Measurements from ENCODE around the gene MAPK9.

Gene MAPK9

DNA sequence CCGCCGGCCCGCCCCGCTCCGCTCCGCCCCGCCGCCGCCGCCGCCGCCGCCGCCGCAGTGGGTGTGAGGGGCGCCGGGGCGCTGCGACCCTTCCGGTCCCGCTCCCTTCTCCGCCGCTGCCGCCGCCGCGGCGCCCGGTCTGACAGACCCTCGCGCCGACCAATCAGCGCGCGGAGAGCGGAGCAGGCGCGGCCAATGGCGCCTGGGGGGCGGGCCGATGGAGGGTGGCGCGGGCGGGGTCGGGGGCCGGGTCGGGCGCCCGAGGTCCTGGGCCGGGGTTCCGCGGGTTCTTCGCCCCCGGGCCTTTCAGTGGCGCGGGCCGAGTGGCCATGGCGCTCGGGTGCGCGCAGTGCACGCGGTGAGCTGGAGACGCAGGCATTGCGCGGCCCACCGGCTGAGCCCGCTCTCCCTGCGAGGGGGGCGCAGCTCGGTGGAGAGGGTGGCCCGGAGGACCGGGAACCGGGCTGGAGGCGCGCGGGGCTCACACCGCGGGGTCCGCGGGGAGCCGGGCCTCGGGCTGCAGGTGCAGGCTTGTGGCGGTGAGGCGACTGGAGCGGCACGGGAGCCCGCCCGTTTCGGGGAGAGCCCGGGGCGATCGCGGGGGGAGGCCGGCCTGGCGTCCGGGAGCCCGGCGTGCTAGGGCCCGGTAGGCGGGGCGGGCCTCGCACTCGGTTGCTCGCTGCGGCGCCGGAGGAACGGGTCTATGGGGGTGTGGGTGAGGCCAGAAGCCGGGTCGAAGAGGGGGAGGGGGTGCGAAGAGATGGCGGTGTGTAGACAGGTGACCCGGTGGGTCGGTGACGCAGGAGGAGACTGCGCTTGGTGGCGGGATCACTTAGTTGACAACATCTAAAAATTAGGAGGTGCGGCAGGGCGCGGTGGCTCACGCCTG, at the start of gene MAPK9:
Gene MAPK9 (minus strand): TSS at position 141 of the 889 bp plus-strand sequence. CDS start 11,522 bp downstream, outside the sequence.
- DNase-seq (ENCODE audit: low read depth) = no peak

DNA sequence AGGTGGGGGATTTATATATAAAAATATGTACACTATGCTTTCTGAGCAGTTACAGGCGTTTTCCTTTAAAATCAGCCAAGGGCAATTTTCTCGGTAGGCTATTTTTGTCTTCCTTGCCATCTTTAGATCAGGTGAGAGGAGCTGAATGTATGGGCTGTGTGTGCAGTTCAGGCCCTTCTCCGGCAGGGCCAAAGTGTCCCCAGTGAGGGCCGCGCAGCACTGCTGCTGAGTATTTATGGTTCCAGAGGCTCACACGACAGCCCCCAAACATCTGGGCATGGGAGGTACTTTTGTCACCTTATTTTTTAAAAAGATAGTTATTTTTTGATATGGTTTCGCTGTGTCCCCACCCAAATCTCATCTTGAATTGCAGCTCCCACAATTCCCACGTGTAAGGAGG, 49.7 kb upstream of the MAPK9 start:
- no peak for DNase-seq (ENCODE audit: low read depth)

DNA sequence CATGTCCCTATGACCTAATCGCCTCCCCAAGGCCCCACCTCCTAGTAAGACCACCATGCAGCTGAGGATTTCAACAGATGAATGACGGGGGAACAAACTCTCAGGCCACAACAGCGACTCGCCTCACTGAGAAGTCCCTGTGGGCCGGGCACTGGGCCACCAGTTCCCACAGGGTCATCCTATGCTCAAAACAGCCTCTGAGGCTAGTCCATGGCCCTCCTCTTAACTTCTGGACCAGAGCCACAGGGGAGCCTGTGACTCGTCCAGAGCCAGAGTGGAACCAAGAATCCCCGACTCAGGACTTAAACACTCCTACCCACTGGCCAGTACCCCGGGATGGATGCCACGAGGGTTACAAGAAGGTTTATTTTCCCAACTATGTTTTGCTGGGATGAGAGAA, 49.0 kb upstream of the MAPK9 start:
- DNase-seq (ENCODE audit: low read depth) = no peak

DNA sequence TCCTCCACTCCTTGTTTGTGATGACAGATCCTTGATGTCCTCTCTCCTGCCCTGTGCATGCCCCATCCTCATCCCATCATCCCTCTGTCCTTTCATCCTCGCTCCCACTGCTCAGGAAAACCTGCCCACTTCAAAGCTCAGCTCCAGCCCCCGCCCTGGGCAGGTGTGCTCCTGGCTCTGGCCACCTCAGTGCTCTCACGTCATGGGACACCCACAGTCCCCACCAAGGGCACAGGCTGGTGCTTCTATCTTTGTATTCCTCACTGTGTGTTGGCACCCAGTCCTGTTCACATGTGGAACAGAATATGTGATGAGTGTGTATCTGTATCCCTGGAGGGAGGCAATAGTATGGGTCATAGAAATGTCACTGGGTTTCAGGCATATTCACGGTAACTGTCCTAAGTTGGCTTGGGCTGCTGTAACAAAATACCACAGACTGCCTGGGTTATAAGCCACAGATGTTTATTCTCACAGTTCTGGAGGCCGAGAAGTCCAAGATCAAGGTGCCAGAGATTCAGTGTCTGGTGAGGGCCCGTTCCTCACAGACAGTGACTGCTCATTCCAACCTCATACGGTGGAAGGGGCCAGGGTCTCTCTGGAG, 47.8 kb upstream of the MAPK9 start:
- DNase-seq (ENCODE audit: low read depth) = no peak

DNA sequence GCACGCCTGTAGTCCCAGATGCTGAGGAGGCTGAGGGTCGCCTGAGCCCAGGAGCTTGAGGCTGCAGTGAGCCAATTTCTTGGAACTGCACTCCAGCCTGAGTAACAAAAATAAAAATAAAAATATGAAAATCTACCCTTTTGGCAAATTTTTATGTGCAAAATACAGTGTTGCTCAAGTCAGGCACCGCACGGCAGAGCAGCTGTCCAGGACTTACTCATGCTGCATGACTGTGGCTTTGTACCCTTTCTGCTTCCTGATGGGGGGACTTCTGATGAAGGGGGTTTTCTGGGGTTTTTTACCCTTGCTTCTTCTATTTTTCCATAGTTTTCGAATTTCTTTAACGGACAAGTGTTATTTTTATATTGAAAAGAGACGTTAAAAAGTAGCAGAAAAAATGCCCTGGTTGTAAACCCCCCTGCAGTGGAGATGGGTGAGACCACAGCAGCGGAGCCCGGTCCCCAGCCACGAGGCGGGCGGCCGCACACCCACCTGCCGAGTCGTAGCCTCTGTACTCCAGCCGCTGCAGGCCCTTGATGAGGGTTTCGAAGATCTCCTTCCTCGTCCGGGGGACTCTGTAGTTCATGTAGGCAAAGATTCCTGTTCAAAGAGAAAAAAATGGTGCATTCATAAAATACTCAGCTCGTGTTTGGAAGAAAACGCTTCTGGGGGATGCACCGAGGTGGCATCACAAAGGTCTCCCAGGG, 46.3 kb upstream of the MAPK9 start:
- DNase-seq (ENCODE audit: low read depth) = no peak

DNA sequence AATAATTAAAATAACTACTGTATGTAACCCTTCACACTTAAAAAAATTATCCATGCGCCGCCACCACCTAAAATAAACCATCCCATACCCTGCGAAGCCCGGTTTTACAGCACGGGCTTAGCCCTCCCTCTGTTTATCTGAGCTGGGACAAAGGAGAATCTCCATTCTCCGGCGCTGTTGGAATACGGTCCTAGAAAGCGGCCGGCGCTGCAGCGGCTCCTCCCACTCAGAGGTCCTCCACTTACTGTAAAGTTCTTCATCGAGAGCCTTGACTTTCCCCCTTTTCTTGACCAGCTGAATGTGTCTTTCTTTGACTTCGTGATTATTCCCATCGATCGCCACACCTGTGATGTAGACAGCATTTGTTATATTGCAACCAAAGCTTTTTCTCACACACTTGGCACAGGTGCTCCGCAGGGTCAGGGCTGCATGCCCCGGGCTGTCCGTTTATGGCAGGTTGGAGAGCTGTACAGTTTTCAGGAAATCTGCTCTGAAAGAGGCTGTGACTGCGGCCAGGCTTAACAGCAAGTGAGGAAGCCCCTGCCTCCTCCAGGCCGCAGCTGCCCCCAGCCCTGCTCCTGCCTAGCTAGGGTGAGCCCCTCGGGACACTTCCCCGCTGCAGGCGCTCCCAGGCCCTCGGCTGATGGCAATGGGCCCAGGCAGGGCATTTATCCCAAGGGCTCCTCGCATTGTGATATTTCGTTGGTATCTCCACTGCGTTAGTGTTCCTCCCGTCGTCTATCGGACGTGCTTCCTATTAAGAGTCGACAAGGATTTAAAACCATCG, 44.5 kb upstream of the MAPK9 start:
- DNase-seq (ENCODE audit: low read depth) = no peak

DNA sequence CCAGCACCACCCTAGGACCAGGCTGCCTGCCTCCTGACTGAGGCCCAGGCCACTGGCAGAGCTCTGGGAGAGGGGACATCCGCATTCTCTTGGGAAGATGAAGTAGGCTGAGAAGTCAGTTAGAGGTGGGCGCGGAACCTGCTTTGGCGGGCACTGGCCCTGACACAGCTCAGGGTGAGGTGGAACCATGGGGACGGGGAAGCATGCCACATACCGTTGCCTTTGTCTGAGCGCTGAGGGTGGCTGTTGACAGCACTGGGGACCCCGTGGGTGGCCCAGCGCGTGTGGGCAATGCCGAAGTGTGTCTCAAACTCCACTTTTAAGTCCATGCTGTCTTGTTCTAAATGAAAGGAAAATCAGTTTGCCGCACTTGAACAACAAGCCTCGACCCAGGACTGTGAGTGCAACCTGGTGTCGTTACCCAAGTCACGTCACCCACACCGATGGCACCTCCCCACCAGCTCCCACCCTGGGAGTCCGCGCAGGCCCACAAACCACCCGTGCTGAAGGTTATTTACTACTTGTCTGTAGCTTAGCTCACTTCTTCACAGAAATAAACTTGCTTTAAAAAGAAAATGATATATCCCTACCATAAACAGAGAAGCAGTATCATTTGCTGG, 43.8 kb upstream of the MAPK9 start:
- no peak for DNase-seq (ENCODE audit: low read depth)

DNA sequence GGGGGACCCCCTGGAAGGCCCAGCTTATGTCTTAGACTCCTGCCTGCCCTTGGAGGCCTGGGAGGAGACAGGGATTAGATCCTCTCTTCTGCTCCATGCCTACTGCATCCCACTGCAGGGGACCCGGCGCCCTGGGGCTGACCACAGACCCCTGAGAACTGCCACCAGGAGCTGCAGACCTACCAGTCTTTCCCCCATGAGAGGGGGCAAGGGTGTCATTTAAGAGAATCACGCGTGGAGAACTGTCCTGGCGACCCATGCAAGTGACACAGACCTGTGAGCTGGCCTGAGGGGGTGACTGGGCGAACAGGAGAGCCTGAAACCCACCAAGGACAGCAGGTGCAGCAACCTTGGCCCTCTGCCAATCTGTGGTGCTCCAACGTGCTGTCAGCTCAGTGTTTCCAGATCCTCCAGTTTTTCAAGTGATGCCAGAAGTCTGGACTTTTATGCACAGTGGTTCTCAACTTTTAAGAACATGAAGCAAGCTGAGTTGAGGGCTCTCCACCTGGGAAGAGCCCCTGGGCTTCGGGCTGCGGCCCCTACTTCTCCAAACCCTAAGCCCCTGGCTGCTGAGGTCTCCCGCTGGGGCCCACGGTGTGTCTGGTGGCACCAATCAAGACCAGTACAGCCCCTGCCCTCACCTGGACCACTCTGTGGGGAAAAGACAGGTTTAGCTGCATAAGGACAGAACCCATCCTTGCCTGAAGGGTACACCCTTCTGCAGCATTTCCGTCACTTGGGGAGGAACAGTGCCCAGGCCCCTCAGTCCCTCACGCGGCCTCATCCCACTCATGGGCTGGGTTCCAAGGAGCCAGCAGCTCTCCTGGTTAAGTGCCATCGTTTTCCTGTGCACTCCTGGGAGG, 43.1 kb upstream of the MAPK9 start:
- DNase-seq (ENCODE audit: low read depth) = no peak

DNA sequence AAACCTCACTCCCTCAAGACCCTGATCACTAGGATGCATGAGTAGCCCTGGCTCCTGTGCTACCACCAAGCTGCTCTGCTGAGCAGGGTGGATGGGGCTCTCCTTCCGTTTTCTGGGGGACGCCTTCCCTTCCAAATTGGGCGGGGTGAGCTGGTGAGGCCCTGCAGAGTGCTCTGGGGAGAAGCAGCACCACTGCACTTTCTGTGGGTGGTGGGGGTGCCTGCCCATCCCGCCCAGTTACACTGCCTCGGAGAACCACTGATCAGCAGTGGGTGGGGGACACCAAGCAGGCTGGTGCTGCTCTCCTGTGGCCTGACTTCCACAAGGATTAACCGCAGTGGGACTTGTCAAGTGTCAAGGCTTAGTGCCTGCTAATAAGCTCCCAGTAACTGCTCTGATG, 42.3 kb upstream of the MAPK9 start:
- no peak for DNase-seq (ENCODE audit: low read depth)

DNA sequence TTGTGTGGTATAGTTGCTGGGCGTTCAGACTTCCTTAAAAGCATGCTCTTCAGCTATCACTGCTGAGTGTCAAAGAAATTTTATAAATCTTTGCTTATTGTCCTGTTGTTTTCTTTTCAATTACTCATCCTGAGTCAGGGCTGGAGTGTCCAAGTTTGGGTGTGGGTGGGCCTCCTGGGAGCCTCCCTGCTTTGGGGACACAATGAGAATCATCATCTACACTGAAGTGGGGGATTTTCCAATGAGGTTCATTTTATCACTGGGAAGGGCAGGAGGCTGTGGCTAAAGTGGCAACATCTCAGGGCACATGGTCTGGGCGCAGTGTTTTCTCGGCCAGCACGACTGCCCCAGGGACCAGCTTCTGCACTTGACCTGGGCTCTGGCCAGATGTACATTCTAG, 41.8 kb upstream of the MAPK9 start:
- no peak for DNase-seq (ENCODE audit: low read depth)

DNA sequence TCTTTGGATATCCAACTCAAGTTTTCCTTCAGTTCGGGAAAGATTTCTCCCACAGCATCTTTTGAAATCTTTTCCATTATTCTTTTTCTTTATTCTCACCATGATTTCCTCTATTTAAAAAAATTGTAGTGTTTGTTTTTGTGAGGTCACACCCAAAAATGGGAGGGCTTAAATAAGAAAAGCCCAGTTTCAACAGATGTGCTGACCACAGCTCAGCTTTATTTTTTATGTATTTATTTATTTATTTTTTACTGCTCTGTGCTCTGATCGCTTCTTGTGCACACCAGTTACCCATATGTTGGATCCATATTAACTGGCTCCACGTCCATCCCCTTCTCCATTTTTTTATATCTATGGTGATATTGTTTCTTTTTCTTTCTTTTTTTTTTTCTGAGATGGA, 41.0 kb upstream of the MAPK9 start:
- no peak for DNase-seq (ENCODE audit: low read depth)

DNA sequence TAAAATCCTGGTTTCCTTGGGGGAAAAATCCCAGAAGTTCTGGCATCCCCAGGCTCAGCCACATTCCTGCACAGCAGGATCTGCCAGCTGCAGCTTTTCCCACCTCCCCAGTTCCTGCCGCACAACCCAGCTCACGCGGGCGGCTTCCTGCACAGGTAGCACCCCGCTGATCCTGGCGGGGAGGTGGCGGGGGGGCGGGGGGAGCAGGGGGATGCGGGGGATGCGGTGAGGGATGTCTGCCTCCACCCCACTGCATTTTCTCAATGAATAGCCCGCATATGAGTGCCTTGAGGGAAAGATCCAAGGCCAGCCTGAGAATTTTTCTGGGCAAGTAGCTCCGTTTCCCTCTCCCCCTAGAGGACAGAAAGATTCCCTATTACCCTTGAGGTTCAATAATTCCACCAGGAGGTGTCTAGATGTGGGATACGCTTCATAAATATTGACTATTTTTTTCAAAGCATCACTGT, 40.2 kb upstream of the MAPK9 start:
- DNase-seq (ENCODE audit: low read depth) = no peak

DNA sequence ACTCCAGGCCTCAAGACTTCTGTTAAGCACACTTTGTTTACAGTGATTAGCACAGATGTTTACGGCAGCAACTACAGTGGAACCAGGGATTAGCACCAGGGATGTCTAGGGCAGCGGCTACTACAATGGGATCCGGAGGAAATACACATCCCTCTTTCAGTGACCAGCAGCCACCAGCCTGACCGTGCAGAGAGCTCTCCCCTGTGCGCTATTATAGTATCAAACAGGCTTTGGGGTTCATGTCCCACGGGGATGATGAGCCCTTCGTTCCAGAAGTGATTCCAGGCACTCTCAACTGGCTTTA, 39.7 kb upstream of the MAPK9 start:
- DNase-seq (ENCODE audit: low read depth) = no peak

DNA sequence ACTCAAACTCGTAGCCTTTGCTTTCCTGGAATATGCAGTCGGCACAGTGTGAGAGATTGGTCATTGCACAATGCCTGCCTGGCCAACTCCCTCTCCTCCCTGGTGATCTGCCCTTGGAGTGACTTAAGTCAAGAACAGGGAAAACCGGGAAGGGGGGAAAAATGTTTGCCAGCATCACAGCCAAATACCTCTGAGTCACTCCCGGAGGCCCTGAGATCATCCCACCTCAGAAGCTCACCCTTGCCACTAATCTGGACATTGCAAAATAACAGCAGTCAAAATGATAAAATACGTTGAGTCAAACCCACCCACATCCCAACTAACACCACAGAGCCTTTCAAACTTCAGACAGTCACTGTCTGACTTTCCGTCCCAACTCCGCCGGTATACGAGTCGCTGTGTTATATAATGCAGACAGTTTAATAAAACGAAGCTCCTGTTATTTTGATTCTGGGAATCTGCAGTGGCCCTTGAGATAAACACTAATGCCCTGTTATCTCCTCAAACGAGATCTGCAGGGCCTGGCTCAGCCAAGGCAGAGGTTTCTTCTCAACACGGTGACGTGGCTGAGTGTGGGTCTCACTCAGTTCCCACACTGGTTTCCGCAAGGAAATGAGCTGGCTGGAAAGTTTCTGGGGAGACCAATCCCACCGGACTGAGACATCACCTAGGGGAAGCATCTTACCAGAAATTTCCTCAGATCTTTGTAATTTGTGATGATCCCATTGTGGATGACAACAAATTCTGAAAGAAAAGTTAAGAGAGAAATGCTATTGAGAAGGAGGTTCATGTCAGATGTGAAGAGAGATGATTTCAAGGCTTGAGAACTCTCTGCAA, 39.1 kb upstream of the MAPK9 start:
- DNase-seq (ENCODE audit: low read depth) = peak; percentile 97

DNA sequence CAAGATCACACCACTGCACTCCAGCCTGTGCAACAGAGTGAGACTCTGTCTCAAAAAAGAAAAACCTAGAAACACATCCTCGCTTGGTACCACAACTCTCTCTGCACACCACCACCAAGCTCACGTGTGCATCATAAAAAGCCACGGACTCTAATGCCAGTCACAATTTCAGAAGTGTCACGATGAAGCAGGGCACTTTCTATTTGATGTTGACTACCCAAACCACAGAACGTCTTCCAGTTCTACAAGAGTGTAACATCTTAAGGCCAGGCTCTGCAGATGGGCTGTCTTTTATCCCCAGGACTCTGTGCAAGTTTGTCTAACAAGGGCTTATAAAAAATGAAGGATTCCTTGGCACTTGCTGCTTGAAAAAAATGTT, 38.4 kb upstream of the MAPK9 start:
- DNase-seq (ENCODE audit: low read depth) = no peak

DNA sequence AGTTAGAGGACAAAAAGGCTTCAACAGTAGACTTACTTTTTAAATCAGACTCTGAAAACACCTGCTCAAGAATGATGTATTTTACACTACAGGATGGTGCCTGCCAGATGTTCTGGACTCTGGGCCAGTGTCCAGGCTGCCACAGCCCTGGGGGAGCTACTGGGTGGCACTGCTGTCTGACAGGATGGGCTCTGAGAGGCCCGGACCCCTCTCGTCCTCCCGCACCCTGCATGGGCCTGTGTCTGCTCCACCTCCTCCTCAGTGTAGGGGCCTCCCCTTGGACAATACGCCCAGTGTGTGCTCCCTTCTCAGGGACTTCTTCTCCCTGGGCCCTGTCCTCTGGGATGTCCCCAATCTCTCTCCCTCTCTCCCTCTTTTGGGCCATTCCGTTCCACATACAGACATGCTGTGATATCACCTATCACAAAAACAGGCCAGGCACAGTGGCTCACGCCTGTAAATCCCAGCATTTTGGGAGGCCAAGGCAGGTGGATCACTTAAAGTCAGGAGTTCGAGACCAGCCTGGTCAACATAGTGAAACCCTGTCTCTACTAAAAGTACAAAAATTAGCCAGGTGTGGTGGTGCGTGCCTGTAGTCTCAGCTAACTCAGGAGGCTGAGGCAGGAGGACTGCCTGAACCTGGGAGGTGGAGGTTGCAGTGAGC, 37.9 kb upstream of the MAPK9 start:
- DNase-seq (ENCODE audit: low read depth) = no peak

DNA sequence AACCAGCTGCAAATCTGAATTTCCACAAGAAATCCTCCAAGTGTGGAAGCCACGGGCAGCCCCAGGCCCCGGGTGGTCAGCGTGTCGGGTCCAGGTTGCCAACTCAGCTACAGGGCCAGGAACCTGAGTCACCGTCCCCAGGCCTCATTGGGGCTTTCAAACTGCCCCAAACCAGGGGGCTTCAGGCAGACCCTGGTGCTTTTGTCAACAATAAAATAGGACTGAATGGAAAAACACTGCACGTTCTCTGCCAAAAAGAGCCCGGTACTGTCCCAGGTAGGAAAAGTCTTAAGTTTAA, 37.2 kb upstream of the MAPK9 start:
- DNase-seq (ENCODE audit: low read depth) = no peak

DNA sequence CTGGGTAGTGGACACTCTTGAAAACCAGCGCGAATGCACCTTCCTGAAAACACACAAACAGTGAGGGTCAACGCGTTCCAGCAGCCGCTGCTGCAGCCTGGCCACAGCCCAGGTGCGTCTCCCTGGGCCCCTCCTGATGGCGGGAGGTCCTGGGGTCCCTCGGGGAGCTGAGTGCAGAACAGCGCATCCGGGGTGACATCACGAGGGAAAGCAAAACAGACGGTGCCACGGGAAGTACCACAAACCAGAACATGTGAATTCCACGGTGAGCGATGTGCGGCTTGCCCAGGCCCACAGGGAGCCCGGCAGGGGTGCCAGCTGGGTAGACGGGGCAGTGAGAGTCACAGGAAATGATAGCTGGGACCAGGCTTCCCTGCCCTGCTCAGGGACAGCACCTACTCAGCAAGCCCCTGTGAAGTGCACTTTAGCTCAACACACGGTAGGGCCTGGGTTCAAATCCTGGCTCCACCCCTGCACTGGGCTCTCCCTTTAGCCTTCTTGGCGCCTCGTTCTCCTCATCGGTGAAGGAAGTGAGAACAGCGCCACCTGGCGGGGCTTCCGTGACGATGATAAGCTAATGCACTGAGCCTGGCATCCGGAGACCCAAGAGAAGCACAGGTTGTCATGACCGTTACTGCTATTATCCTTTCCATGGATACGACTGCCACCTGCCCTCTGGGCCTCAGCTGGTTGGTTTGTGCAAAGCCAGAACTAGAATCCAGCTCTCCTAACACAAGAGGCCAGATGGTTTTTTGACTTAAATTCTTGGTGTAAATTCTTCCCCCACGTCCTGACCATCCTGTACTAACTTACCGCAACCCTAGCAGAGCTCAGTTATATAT, 36.6 kb upstream of the MAPK9 start:
- DNase-seq (ENCODE audit: low read depth) = no peak

Measured in GM04503 (cell line).